Measurements from ENCODE around the gene THG1L.

THG1L gene

GRCh38 chr5:157756122-157756521 lies 24.9 kb downstream of the THG1L start:
- no peak for ATAC-seq (ENCODE audit: low read depth)
- DNase-seq (ENCODE audit: low spot score), result no peak
- Histone ChIP-seq H3K27ac (ENCODE audit: poor library complexity, severe bottlenecking) (no peak overlapping the region), H3K27me3 (ENCODE audit: insufficient read depth, poor library complexity, severe bottlenecking) (no peaks in the 10 kb centered on the region), H3K9me3 (ENCODE audit: severe bottlenecking) (no peaks in the 10 kb centered on the region), H3K36me3 (ENCODE audit: low read depth) (peaks cover 72% of the 10 kb centered on the region), H3K4me3 (ENCODE audit: severe bottlenecking) (no peak overlapping the region), H3K4me1 (ENCODE audit: insufficient read depth, poor library complexity, severe bottlenecking) (no peaks in the 10 kb centered on the region)
- TF ChIP-seq CTCF (IDR thresholded peaks at IDR 0.05; ENCODE audit: poor library complexity, severe bottlenecking), result no peak

GRCh38 chr5:157758706-157759105 lies 27.5 kb downstream of the THG1L start:
- DNase-seq (ENCODE audit: low spot score) (no peak), ATAC-seq (ENCODE audit: low read depth) (no peak)
- no peaks in the 10 kb centered on the region for H3K4me1 ChIP-seq (ENCODE audit: insufficient read depth, poor library complexity, severe bottlenecking)
- peaks cover 50% of the 10 kb centered on the region for H3K36me3 ChIP-seq (ENCODE audit: low read depth)
- no peaks in the 10 kb centered on the region for H3K27me3 ChIP-seq (ENCODE audit: insufficient read depth, poor library complexity, severe bottlenecking)
- no peaks in the 10 kb centered on the region for H3K9me3 ChIP-seq (ENCODE audit: severe bottlenecking)
- no peak overlapping the region for H3K4me3 ChIP-seq (ENCODE audit: severe bottlenecking)
- no peak overlapping the region for H3K27ac ChIP-seq (ENCODE audit: poor library complexity, severe bottlenecking)
- no peak for TF ChIP-seq CTCF (IDR thresholded peaks at IDR 0.05; ENCODE audit: poor library complexity, severe bottlenecking)

GRCh38 chr5:157761690-157762621 lies 30.7 kb downstream of the THG1L start:
- H3K27ac ChIP-seq (ENCODE audit: poor library complexity, severe bottlenecking), result no peak overlapping the region
- no peaks in the 10 kb centered on the region for H3K27me3 ChIP-seq (ENCODE audit: insufficient read depth, poor library complexity, severe bottlenecking)
- TF ChIP-seq CTCF (IDR thresholded peaks at IDR 0.05; ENCODE audit: poor library complexity, severe bottlenecking), result peak; percentile 95
- H3K4me3 ChIP-seq (ENCODE audit: severe bottlenecking), result no peak overlapping the region
- ATAC-seq (ENCODE audit: low read depth) (peak; percentile 92), DNase-seq (ENCODE audit: low spot score) (no peak)
- no peaks in the 10 kb centered on the region for H3K4me1 ChIP-seq (ENCODE audit: insufficient read depth, poor library complexity, severe bottlenecking)
- peaks cover 24% of the 10 kb centered on the region for H3K36me3 ChIP-seq (ENCODE audit: low read depth)
- no peaks in the 10 kb centered on the region for H3K9me3 ChIP-seq (ENCODE audit: severe bottlenecking)

- Histone ChIP-seq H3K27me3 (ENCODE audit: insufficient read depth, poor library complexity, severe bottlenecking) (no peaks in the 10 kb centered on the region), H3K4me1 (ENCODE audit: insufficient read depth, poor library complexity, severe bottlenecking) (peaks cover 5% of the 10 kb centered on the region), H3K9me3 (ENCODE audit: severe bottlenecking) (no peaks in the 10 kb centered on the region), H3K27ac (ENCODE audit: poor library complexity, severe bottlenecking) (no peak overlapping the region), H3K36me3 (ENCODE audit: low read depth) (peaks cover 9% of the 10 kb centered on the region; the same call in 1 of the 2 replicates), H3K4me3 (ENCODE audit: severe bottlenecking) (no peak overlapping the region)
- no peak for ATAC-seq (ENCODE audit: low read depth)
- DNase-seq (ENCODE audit: low spot score), result no peak
- no peak for TF ChIP-seq CTCF (IDR thresholded peaks at IDR 0.05; ENCODE audit: poor library complexity, severe bottlenecking)
Observed at GRCh38 chr5:157764531-157764930, 33.3 kb downstream of the THG1L start.

GRCh38 chr5:157766442-157766841 lies 35.2 kb downstream of the THG1L start:
- Histone ChIP-seq H3K27me3 (ENCODE audit: insufficient read depth, poor library complexity, severe bottlenecking) (no peaks in the 10 kb centered on the region), H3K36me3 (ENCODE audit: low read depth) (no peaks in the 10 kb centered on the region), H3K4me1 (ENCODE audit: insufficient read depth, poor library complexity, severe bottlenecking) (peaks cover 5% of the 10 kb centered on the region), H3K9me3 (ENCODE audit: severe bottlenecking) (no peaks in the 10 kb centered on the region), H3K4me3 (ENCODE audit: severe bottlenecking) (no peak overlapping the region), H3K27ac (ENCODE audit: poor library complexity, severe bottlenecking) (no peak overlapping the region)
- ATAC-seq (ENCODE audit: low read depth) (no peak), DNase-seq (ENCODE audit: low spot score) (no peak)
- no peak for TF ChIP-seq CTCF (IDR thresholded peaks at IDR 0.05; ENCODE audit: poor library complexity, severe bottlenecking)

Data from RWPE2 (cell line).